HG02943 (cell line): ENCODE data around the gene SASH1.

Source experiments
- ATAC-seq: cut with Tn5 transposase; IDR thresholded peaks from one replicate; pipeline ENCODE4 v1.9.1; 2021; ENCODE audit warnings: mild to moderate bottlenecking, low read depth, moderate library complexity; ENCODE audit not compliant: unreplicated experiment

Gene SASH1

GRCh38 chr6:148453906-148454305, 111.3 kb downstream of the SASH1 start:
- ATAC-seq: no peak

GRCh38 chr6:148455225-148455624, 112.6 kb downstream of the SASH1 start:
- ATAC-seq: no peak

DNA sequence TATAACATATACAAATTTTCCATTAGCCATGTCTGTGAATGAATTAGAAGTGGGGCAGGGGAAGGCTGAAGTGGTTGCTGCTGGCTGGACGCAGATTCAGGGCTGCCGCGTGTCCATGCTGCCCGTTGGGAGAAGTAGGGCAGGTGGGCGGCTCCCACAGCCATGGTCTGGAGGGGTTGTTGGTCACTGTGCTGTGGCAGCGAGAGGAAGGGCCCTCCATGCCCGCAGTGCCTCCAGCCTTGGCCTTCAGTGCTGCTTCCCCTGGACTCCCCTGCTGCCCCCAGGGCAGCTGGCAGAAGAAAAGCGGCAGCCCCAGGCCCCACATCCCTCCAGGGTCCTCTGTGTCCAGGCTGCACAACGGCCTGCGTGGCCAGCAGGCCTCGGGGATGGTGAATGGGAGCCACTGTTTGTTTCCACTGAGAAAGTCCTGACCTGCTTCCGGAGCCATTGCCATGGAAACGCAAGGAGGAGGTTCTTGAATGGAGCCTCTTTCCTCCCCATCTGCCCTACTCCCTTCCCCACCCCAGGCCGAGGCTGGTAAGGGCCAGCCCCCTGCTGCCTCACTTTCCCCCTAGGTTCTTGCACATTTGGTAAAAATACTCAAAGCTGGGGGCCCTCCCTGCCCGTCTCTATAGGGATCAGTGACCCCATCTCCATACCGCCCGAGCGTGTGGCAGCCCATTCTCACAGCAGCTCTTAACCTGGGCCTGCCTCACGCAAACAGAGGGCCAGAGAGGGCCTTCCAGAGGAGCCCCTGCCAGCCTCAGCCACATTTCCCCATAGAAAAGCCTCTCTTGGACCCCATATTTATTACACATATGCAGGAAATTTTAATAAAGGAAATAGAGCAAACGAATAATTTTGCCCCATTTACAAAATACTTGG, 113.3 kb downstream of the SASH1 start:
- no peak for ATAC-seq

DNA sequence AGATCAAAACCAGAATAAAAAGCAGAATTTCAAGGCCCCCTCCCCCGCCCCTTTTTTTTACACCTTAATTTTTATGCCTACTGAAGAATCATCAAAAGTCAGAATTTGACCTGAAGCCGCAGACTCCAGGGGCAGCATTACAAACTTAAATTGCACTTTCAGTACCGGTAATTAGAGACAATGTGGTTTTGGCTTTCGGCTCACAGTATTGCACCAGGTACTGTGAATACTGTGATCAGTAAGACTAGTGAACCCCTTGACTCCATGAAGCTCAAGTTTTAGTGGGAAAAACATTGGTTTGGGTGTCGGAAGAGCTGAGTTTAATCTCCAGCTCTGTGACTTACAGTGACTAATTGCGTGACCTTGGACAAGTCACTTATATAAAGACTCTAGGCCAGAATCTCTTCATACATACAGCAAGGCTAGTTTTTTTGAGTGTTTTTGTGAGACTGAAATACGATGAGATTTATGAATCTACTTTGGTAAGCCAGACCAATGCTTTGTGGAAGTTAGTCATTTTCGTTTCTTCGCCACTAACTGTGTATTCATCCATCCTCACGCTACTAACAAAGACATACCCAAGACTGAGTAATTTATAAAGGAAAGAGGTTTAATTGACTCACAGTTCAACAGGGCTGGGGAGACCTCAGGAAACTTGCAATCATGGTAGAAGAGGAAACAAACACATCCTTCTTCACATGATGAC, 114.7 kb downstream of the SASH1 start:
- no peak for ATAC-seq

DNA sequence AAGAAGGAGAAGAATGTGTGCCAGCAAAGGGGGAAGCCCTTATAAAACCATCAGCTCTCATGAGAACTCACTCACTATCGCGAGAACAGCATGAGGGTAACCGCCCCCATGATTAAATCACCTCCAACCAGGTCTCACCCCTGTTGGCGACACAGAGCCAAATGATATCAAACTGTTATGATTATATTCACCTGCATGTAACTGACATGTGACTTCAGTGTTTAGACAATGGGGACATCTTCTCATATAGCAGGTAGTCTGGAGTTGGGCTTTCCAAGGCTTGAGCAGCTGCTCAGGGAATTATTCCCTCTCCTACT, 115.2 kb downstream of the SASH1 start:
- no peak for ATAC-seq

GRCh38 chr6:148459238-148459637, 116.6 kb downstream of the SASH1 start:
- no peak for ATAC-seq

DNA sequence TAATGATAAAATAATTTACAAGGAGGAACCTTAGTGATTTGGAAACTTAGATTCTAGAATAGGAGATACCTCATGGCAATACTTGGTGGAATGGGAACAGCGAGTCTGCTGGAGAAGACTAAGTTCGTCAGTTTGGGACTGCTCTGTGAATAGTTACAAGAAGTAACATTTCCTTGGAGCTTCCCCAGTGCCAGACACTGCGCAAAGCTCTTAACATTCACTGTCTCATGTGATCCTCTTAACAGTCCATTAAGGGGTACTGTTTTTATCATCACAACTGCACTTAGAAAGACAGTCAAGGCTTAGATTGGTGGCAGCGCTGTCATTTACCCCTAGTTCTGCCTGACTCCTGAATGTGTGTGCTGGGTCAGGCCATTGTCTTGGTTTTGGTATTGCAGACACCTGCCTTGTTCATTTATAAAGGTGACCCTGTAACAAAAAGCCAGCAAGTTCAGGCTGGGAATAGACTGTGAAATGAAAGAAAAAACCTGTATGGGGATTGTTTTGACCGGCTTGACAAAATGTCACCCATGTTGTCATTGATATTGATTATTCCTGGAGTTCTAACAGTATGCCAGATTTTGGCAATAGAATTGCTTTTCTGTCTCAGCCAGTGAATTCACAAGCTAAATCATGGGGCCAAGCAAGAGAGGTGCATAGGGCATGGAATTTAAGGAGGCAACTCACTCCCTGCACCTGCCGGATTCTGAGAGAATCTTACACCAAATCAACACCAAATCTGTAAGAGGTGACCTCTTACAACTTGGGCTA, 118.4 kb downstream of the SASH1 start:
- ATAC-seq: no peak

DNA sequence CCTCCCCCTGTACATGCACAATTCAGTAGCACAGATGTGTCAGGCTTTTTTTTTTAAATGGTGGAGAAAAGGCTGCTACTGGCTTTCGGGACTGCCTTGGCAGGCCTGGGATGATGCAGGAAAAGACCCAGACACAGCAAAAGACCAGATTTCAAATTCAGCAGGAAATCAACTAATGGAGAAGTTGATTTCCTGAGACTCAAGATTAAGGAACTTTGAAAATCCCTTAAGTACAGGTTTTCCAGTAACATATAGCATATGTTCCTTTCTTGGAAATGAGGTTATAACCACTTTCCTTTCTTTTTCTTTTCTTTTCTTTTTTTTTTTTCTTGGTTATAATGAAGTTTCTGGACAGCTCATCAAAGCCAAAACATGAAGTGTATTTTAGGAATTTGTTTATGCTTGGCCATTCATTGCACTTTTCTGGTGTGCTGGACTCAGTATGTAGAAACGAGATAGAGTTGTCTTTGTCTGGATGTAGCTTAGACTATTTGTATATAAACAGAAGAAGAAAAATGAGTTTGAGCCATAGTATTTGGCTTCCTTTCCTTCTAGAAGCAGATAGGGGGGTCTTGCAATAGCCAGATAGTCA, 119.4 kb downstream of the SASH1 start:
- ATAC-seq: no peak

- ATAC-seq: no peak
Measured at GRCh38 chr6:148463671-148464070, 121.0 kb downstream of the SASH1 start.

GRCh38 chr6:148464319-148465010, 121.8 kb downstream of the SASH1 start:
- peak; percentile 70 for ATAC-seq

GRCh38 chr6:148465011-148465335, 122.3 kb downstream of the SASH1 start:
- ATAC-seq: no peak

DNA sequence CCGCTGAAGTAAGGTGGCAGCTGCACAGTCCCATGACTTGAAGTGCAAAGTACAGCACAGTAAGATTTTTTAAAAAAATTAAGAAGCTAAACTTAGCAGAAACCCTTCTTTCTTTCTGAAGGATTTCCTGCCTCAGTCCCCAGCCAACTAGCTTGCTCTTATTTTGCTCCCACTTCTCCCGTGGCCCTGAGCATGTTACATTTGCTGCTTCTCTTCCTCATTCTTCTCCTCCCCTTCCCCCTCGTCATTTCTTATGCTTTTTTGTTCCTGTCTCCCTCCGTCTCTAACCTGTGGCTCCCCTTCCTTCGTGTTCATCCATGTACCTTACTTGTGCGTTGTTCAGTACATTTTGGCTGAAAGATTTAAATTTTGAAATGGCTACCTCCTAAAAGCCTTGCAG, 123.0 kb downstream of the SASH1 start:
- ATAC-seq: no peak

DNA sequence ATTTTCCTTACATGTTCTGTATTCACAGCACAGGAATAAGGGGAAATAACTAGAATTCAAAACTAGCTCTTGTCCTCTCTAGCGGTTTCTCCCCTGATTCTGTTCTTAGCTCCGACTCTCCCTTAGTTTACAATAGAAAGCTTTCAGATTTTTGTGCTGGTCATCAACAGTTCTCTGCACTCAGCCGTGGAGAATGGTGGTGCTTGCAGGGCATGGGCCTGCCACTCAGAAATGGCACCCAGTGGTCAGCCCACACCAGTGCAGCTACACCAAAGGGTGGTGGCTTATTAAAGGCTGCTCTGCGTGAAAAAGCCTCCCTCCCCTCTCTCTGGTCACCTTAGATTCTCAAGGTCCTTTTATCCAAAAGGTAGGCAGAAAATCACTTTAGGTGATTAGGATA, 123.5 kb downstream of the SASH1 start:
- ATAC-seq: no peak

DNA sequence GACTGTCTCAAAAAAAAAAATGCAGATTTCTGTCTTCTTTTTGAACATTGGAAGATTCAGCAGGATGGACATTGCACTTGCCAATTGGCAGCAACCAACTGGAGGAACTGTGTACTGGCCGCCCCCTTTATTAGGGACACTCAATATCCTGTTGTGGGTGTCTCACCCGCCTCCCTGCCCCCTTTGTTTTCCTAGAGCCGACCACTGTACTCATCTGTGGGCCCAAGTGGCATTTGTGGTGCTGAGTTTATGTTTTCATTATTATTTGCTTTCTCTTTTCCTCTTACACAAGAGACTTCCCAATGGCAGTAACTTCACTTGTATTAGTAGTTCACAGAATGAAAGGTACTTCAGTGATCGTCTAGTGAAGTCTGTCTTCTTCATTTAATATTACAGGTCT, 125.3 kb downstream of the SASH1 start:
- no peak for ATAC-seq

GRCh38 chr6:148470156-148470555, 127.5 kb downstream of the SASH1 start:
- ATAC-seq: no peak

DNA sequence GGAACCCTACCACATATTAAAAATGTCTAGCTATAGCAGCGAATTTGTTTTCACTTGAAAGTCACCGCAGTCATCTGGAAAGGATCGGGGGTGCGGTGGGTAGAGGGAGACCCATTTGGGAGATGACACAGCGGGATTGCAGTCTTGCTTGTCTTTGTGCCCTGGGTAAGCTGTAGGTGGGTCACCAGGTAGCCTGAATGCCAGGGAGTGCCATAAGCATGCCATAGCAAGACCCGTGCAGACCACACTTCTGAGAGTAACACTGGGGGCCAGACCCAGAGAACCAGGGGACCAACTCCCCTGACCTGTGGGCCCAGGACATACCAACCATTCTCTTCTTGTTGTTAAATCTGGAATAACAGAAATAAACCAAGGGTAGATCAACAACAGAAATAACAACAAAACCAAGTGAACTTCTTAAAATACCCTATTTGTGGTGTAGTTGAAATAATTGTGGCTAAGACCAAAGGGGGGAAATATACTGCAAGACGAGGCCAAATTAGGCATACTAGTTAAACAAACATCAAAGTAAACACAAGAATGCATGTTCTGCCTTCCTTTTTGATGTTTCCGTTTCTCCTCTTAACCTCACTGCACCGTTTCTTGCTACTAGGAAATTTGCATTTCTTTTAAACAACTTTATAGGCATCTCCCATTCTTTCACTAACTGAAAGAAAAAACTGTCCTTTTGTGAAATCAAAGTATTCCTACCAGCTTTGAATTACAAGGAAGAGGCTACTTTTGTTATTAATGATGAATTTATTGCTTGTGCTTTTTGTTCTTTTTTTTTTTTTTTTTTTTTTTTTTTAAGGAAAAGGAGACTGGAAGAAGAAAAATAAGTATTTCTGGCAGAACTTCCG, 128.2 kb downstream of the SASH1 start:
- no peak for ATAC-seq

- no peak for ATAC-seq
Measured at GRCh38 chr6:148471624-148472159, 129.1 kb downstream of the SASH1 start.

- ATAC-seq: no peak
Measured at GRCh38 chr6:148472171-148473105, 129.8 kb downstream of the SASH1 start.
